Brain pericyte (primary cell): ENCODE results near the gene MYO1H.
"Not testable (repeated sequence)": the region's sequence is repeated elsewhere in the genome, so short reads cannot be mapped to it uniquely, and the experiment has no call there.

ENCODE experiments used
- DNase-seq: peaks from one replicate; pipeline ENCODE4 v3.0.0-alpha.2; 2012; ENCODE audit warnings: low read depth, low spot score

Gene MYO1H

GRCh38 chr12:109473526-109474270 is 126.0 kb downstream of the MYO1H start:
- DNase-seq, result not testable (repeated sequence)

GRCh38 chr12:109475121-109475520 is 127.4 kb downstream of the MYO1H start:
- DNase-seq, result no peak

GRCh38 chr12:109475993-109476806 is 128.5 kb downstream of the MYO1H start:
- no peak for DNase-seq

GRCh38 chr12:109476807-109477184 is 129.1 kb downstream of the MYO1H start:
- no peak for DNase-seq

GRCh38 chr12:109477185-109477962 is 129.7 kb downstream of the MYO1H start, which contains the start of the genes KCTD10 and UBE3B:
TSS of gene KCTD10 (minus strand) at chr12:109477300. CDS start at chr12:109477262, 38 bp downstream.
TSS of gene UBE3B (plus strand) at chr12:109477634. CDS start at chr12:109483552, 5,918 bp downstream.
- peak; percentile 69 for DNase-seq

- DNase-seq, result no peak
Measured at GRCh38 chr12:109477963-109478315, 130.2 kb downstream of the MYO1H start.

GRCh38 chr12:109479761-109480160 is 132.1 kb downstream of the MYO1H start:
- no peak for DNase-seq

- no peak for DNase-seq
Measured at GRCh38 chr12:109480356-109480755, 132.7 kb downstream of the MYO1H start.

- DNase-seq, result no peak
Measured at GRCh38 chr12:109481863-109482262, 134.2 kb downstream of the MYO1H start.

- DNase-seq, result no peak
Measured at GRCh38 chr12:109482491-109482890, 134.8 kb downstream of the MYO1H start.

- no peak for DNase-seq
Measured at GRCh38 chr12:109482894-109483293, 135.2 kb downstream of the MYO1H start.

- DNase-seq, result no peak
Measured at GRCh38 chr12:109483346-109483745, 135.6 kb downstream of the MYO1H start.

- DNase-seq, result no peak
Measured at GRCh38 chr12:109485201-109485600, 137.5 kb downstream of the MYO1H start.

- no peak for DNase-seq
Measured at GRCh38 chr12:109487181-109488050, 139.7 kb downstream of the MYO1H start.

- DNase-seq, result no peak
Measured at GRCh38 chr12:109488051-109488665, 140.5 kb downstream of the MYO1H start.

- DNase-seq, result no peak
Measured at GRCh38 chr12:109489016-109489954, 141.6 kb downstream of the MYO1H start.

- DNase-seq, result no peak
Measured at GRCh38 chr12:109489955-109490565, 142.4 kb downstream of the MYO1H start.

GRCh38 chr12:109491671-109492070 is 144.0 kb downstream of the MYO1H start:
- DNase-seq, result no peak

- DNase-seq, result no peak
Measured at GRCh38 chr12:109492371-109492770, 144.7 kb downstream of the MYO1H start.
